Measurements from ENCODE around the gene PAX2.

PAX2 gene

GRCh38 chr10:100873827-100874326 lies 128.5 kb downstream of the PAX2 start:
- Mint-ChIP-seq H3K4me1 (peaks cover 49% of the 10 kb centered on the region), H3K27ac (no peak overlapping the region), H3K27me3 (ENCODE audit: low read depth) (peaks cover 50% of the 10 kb centered on the region), H3K9me3 (no peaks in the 10 kb centered on the region), H3K4me3 (no peak overlapping the region), H3K36me3 (ENCODE audit: low read depth) (no peaks in the 10 kb centered on the region)
- TF ChIP-seq CTCF (IDR thresholded peaks at IDR 0.05; ENCODE audit: unreplicated experiment in 3 of 3) = no peak

GRCh38 chr10:100874702-100875483 lies 129.5 kb downstream of the PAX2 start:
- Mint-ChIP-seq H3K27me3 (ENCODE audit: low read depth) (peaks cover 46% of the 10 kb centered on the region), H3K9me3 (no peaks in the 10 kb centered on the region), H3K4me3 (no peak overlapping the region), H3K36me3 (ENCODE audit: low read depth) (no peaks in the 10 kb centered on the region), H3K4me1 (peaks cover 53% of the 10 kb centered on the region), H3K27ac (no peak overlapping the region)
- no peak for TF ChIP-seq CTCF (IDR thresholded peaks at IDR 0.05; ENCODE audit: unreplicated experiment in 3 of 3)

- TF ChIP-seq CTCF (IDR thresholded peaks at IDR 0.05; ENCODE audit: unreplicated experiment in 3 of 3) = no peak
- Mint-ChIP-seq H3K4me1 (peaks cover 58% of the 10 kb centered on the region), H3K9me3 (no peaks in the 10 kb centered on the region), H3K4me3 (no peak overlapping the region), H3K27me3 (ENCODE audit: low read depth) (peaks cover 43% of the 10 kb centered on the region), H3K36me3 (ENCODE audit: low read depth) (no peaks in the 10 kb centered on the region), H3K27ac (peak overlapping the region in 1 of 3 experiments; percentile 25)
Measured at GRCh38 chr10:100875484-100876166, 130.2 kb downstream of the PAX2 start.

- peaks cover 70% of the 10 kb centered on the region for H3K4me1 Mint-ChIP-seq
- H3K27me3 Mint-ChIP-seq (ENCODE audit: low read depth) = peaks cover 43% of the 10 kb centered on the region
- no peaks in the 10 kb centered on the region for H3K9me3 Mint-ChIP-seq
- peak overlapping the region in 1 of 3 experiments; percentile 41 for H3K4me3 Mint-ChIP-seq
- H3K36me3 Mint-ChIP-seq (ENCODE audit: low read depth) = no peaks in the 10 kb centered on the region
- no peak for TF ChIP-seq CTCF (IDR thresholded peaks at IDR 0.05; ENCODE audit: unreplicated experiment in 3 of 3)
- peak overlapping the region in 1 of 3 experiments; percentile 50 for H3K27ac Mint-ChIP-seq
Measured at GRCh38 chr10:100876585-100877460, 131.4 kb downstream of the PAX2 start.

- H3K36me3 Mint-ChIP-seq (ENCODE audit: low read depth) = no peaks in the 10 kb centered on the region
- no peaks in the 10 kb centered on the region for H3K9me3 Mint-ChIP-seq
- peaks cover 37% of the 10 kb centered on the region for H3K27me3 Mint-ChIP-seq (ENCODE audit: low read depth)
- H3K4me3 Mint-ChIP-seq = no peak overlapping the region
- peak overlapping the region in 1 of 3 experiments; percentile 50 for H3K27ac Mint-ChIP-seq
- peaks cover 71% of the 10 kb centered on the region for H3K4me1 Mint-ChIP-seq
- TF ChIP-seq CTCF (IDR thresholded peaks at IDR 0.05; ENCODE audit: unreplicated experiment in 3 of 3) = no peak
Measured at GRCh38 chr10:100877461-100877850, 132.1 kb downstream of the PAX2 start.

Data from nephron (organoid).